GM18951 (cell line): Measurements from ENCODE around the gene CRHR1.

Experiments
- POLR2A ChIP-seq: IDR thresholded peaks from 4 replicates; pipeline ENCODE4 v1.6.1; 2011; ENCODE audit warnings: mild to moderate bottlenecking; ENCODE audit not compliant: insufficient read length, insufficient read depth; ENCODE audit errors: extremely low read depth
- in situ Hi-C: fragments of 300-500 bp; cut with MboI; formaldehyde crosslinking; loops from one replicate; pipeline ENCODE4 v1.12.0; 2022; ENCODE audit warnings: low sequenced_read_pairs, mixed read lengths, inconsistent platforms; ENCODE audit not compliant: unreplicated experiment

CRHR1 gene

GRCh38 chr17:45750779-45751440, 33.2 kb upstream of the CRHR1 start:
- in situ Hi-C loops: no loop called here

GRCh38 chr17:45751466-45751865, 32.7 kb upstream of the CRHR1 start:
- in situ Hi-C loops: no loop called here
- TF ChIP-seq POLR2A: no peak

More at GRCh38 chr17:45750779-45751440, 33.2 kb upstream of the CRHR1 start:
- no peak for TF ChIP-seq POLR2A

- in situ Hi-C loops: no loop called here
- TF ChIP-seq POLR2A: no peak
Observed at GRCh38 chr17:45752246-45752645, 31.9 kb upstream of the CRHR1 start.

GRCh38 chr17:45753645-45754225, 30.4 kb upstream of the CRHR1 start:
- in situ Hi-C loops: no loop called here
- TF ChIP-seq POLR2A: no peak

- in situ Hi-C loops: no loop called here
- no peak for TF ChIP-seq POLR2A
Observed at GRCh38 chr17:45755050-45755449, 29.1 kb upstream of the CRHR1 start.

GRCh38 chr17:45756266-45756991, 27.7 kb upstream of the CRHR1 start:
- in situ Hi-C loops: no loop called here
- TF ChIP-seq POLR2A: no peak

GRCh38 chr17:45757431-45758218, 26.5 kb upstream of the CRHR1 start:
- in situ Hi-C loops: no loop called here

GRCh38 chr17:45758544-45758943, 25.6 kb upstream of the CRHR1 start:
- in situ Hi-C loops: no loop called here
- no peak for TF ChIP-seq POLR2A

More at GRCh38 chr17:45757431-45758218, 26.5 kb upstream of the CRHR1 start:
- TF ChIP-seq POLR2A: no peak

- in situ Hi-C loops: no loop called here
- no peak for TF ChIP-seq POLR2A
Observed at GRCh38 chr17:45759761-45760160, 24.4 kb upstream of the CRHR1 start.

- in situ Hi-C loops: no loop called here
Observed at GRCh38 chr17:45761957-45762565, 22.1 kb upstream of the CRHR1 start.

GRCh38 chr17:45763182-45763581, 20.9 kb upstream of the CRHR1 start:
- in situ Hi-C loops: no loop called here

More at GRCh38 chr17:45761957-45762565, 22.1 kb upstream of the CRHR1 start:
- no peak for TF ChIP-seq POLR2A

GRCh38 chr17:45764479-45764878, 19.6 kb upstream of the CRHR1 start:
- TF ChIP-seq POLR2A: no peak
- in situ Hi-C loops: no loop called here

More at GRCh38 chr17:45763182-45763581, 20.9 kb upstream of the CRHR1 start:
- no peak for TF ChIP-seq POLR2A

GRCh38 chr17:45768000-45768399, 16.1 kb upstream of the CRHR1 start:
- in situ Hi-C loops: no loop called here
- TF ChIP-seq POLR2A: no peak
